ENCODE results near the gene SEPTIN10. TPM values are rescaled to one million over a fixed set of nuclear protein-coding genes. Genes with fewer than 3 reads are reported as not detected.
A peak's percentile ranks its signal among the peaks of the same experiment; 100 is the strongest.

Gene SEPTIN10
- total RNA-seq, 1 donor from 2014 or later = 83.7 TPM

GRCh38 chr2:109527846-109528705 lies 85.7 kb downstream of the SEPTIN10 start:
- TF ChIP-seq, protein P1, sequence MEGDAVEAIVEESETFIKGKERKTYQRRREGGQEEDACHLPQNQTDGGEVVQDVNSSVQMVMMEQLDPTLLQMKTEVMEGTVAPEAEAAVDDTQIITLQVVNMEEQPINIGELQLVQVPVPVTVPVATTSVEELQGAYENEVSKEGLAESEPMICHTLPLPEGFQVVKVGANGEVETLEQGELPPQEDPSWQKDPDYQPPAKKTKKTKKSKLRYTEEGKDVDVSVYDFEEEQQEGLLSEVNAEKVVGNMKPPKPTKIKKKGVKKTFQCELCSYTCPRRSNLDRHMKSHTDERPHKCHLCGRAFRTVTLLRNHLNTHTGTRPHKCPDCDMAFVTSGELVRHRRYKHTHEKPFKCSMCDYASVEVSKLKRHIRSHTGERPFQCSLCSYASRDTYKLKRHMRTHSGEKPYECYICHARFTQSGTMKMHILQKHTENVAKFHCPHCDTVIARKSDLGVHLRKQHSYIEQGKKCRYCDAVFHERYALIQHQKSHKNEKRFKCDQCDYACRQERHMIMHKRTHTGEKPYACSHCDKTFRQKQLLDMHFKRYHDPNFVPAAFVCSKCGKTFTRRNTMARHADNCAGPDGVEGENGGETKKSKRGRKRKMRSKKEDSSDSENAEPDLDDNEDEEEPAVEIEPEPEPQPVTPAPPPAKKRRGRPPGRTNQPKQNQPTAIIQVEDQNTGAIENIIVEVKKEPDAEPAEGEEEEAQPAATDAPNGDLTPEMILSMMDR (IDR thresholded peaks at IDR 0.05) = no peak
- ATAC-seq = no peak
- Histone ChIP-seq H3K4me1 (peaks cover 4% of the 10 kb centered on the region), H3K36me3 (no peaks in the 10 kb centered on the region), H3K27me3 (no peaks in the 10 kb centered on the region), H3K4me3 (no peak overlapping the region), H3K9me3 (no peaks in the 10 kb centered on the region), H3K27ac (no peak overlapping the region)
- peak; percentile 54 for DNase-seq
- intact Hi-C loops (cut with DNase I) = no loop called here

DNA sequence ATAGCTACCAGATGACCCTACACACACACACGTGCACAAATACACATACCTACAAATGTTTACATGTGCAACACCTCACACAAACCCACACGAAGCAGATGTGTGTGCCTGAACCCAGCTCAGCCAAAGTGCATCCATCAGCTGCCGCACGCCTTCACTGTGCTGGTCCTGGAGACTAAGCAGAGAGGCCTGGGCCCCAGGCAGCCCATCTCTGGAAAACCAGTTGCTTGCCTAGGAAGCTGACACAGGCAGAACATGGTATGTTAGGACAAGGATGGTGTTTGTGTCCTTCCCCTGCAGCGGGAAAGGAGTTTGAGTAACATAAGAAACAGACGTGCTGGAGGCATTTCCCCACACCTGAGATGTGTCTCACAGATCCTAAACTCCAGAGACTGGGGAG lies 86.7 kb downstream of the SEPTIN10 start:
- Histone ChIP-seq H3K27ac (no peak overlapping the region), H3K9me3 (no peaks in the 10 kb centered on the region), H3K4me1 (peaks cover 4% of the 10 kb centered on the region), H3K36me3 (no peaks in the 10 kb centered on the region), H3K4me3 (no peak overlapping the region), H3K27me3 (no peaks in the 10 kb centered on the region)
- DNase-seq (peak; percentile 13), ATAC-seq (no peak)
- TF ChIP-seq, protein P1 (IDR thresholded peaks at IDR 0.05) = no peak
- intact Hi-C loops (cut with DNase I) = no loop called here

DNA sequence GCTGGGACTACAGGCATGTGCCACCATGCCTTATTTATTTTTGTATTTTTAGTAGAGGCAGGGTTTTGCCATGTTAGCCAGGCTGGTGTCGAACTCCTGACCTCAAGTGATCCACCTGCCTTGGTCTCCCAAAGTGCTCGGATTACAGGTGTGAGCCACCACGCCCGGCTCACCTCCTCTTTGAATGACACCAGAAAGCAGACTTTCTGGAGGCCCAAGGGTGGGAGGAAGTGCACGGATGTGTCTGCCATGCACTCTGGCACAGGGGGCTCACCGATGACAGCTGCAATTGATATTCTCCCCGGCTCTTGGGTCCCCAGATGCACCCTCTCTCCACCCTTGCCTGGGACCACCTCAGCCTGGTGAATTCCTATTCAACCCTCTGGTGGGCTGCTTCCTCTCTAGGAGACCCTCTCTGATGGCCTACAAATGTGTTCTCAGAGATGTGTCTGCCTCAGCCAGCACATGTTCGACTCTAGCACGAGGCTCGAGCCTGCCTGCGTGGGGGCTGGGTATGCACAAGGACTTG lies 87.3 kb downstream of the SEPTIN10 start:
- peak; percentile 22 for DNase-seq
- H3K4me3 ChIP-seq = no peak overlapping the region
- intact Hi-C loops (cut with DNase I) = no loop called here
- H3K9me3 ChIP-seq = no peaks in the 10 kb centered on the region
- TF ChIP-seq, protein P1 (IDR thresholded peaks at IDR 0.05) = no peak
- ATAC-seq = no peak
- H3K4me1 ChIP-seq = peaks cover 4% of the 10 kb centered on the region
- H3K27ac ChIP-seq = no peak overlapping the region
- no peaks in the 10 kb centered on the region for H3K36me3 ChIP-seq
- no peaks in the 10 kb centered on the region for H3K27me3 ChIP-seq

- no peaks in the 10 kb centered on the region for H3K9me3 ChIP-seq
- DNase-seq (peak; percentile 38), ATAC-seq (no peak)
- TF ChIP-seq, protein P1 (IDR thresholded peaks at IDR 0.05) = no peak
- H3K36me3 ChIP-seq = no peaks in the 10 kb centered on the region
- H3K27me3 ChIP-seq = no peaks in the 10 kb centered on the region
- peaks cover 4% of the 10 kb centered on the region for H3K4me1 ChIP-seq
- H3K4me3 ChIP-seq = no peak overlapping the region
- intact Hi-C loops (cut with DNase I) = no loop called here
- H3K27ac ChIP-seq = no peak overlapping the region
These were observed 87.9 kb downstream of the SEPTIN10 start for GRCh38 chr2:109525836-109526235.

- intact Hi-C loops (cut with DNase I) = no loop called here
- Histone ChIP-seq H3K27me3 (no peaks in the 10 kb centered on the region), H3K36me3 (no peaks in the 10 kb centered on the region), H3K4me3 (no peak overlapping the region), H3K27ac (no peak overlapping the region), H3K9me3 (no peaks in the 10 kb centered on the region), H3K4me1 (no peaks in the 10 kb centered on the region)
- TF ChIP-seq, protein P1 (IDR thresholded peaks at IDR 0.05) = no peak
- ATAC-seq (peak; percentile 17), DNase-seq (peak; percentile 55)
These were observed 90.0 kb downstream of the SEPTIN10 start for GRCh38 chr2:109523536-109524361.
